Raji (cell line): ENCODE data around the gene CFAP97D2.

Experiments
- POLR2A ChIP-seq: IDR thresholded peaks from 2 replicates; pipeline ENCODE4 v1.6.1; 2011; ENCODE audit warnings: low read depth, low read length, control low read depth; ENCODE audit not compliant: insufficient read depth

The CFAP97D2 gene

GRCh38 chr13:114234645-114235421 lies 55.8 kb downstream of the CFAP97D2 start, which contains the start of gene CDC16:
TSS of gene CDC16 (plus strand) at chr13:114234897. CDS start at chr13:114235085, 188 bp downstream.
- TF ChIP-seq POLR2A: peak; percentile 66

- no peak for TF ChIP-seq POLR2A
Observed at GRCh38 chr13:114235697-114236096, 56.6 kb downstream of the CFAP97D2 start.

GRCh38 chr13:114236227-114236626 lies 57.2 kb downstream of the CFAP97D2 start:
- TF ChIP-seq POLR2A: no peak

- no peak for TF ChIP-seq POLR2A
Observed at GRCh38 chr13:114237415-114238112, 58.5 kb downstream of the CFAP97D2 start.

- TF ChIP-seq POLR2A: no peak
Observed at GRCh38 chr13:114241918-114242317, 62.9 kb downstream of the CFAP97D2 start.

- no peak for TF ChIP-seq POLR2A
Observed at GRCh38 chr13:114243971-114244370, 64.9 kb downstream of the CFAP97D2 start.

- no peak for TF ChIP-seq POLR2A
Observed at GRCh38 chr13:114244637-114245036, 65.6 kb downstream of the CFAP97D2 start.

- TF ChIP-seq POLR2A: no peak
Observed at GRCh38 chr13:114248011-114248410, 69.0 kb downstream of the CFAP97D2 start.

- no peak for TF ChIP-seq POLR2A
Observed at GRCh38 chr13:114249077-114249476, 70.0 kb downstream of the CFAP97D2 start.

GRCh38 chr13:114256547-114256946 lies 77.5 kb downstream of the CFAP97D2 start:
- no peak for TF ChIP-seq POLR2A

GRCh38 chr13:114257014-114257413 lies 78.0 kb downstream of the CFAP97D2 start:
- TF ChIP-seq POLR2A: no peak

- TF ChIP-seq POLR2A: no peak
Observed at GRCh38 chr13:114258589-114258988, 79.5 kb downstream of the CFAP97D2 start.

GRCh38 chr13:114259374-114259773 lies 80.3 kb downstream of the CFAP97D2 start:
- no peak for TF ChIP-seq POLR2A

GRCh38 chr13:114259974-114260373 lies 80.9 kb downstream of the CFAP97D2 start:
- TF ChIP-seq POLR2A: no peak

- no peak for TF ChIP-seq POLR2A
Observed at GRCh38 chr13:114260814-114261213, 81.8 kb downstream of the CFAP97D2 start.

GRCh38 chr13:114261328-114261965 lies 82.4 kb downstream of the CFAP97D2 start:
- TF ChIP-seq POLR2A: no peak

GRCh38 chr13:114263578-114263977 lies 84.5 kb downstream of the CFAP97D2 start:
- no peak for TF ChIP-seq POLR2A
